GM19395 (cell line): ENCODE measurements around the gene ADAM22.
"Not testable (repeated sequence)": the region's sequence is repeated elsewhere in the genome, so short reads cannot be mapped to it uniquely, and the experiment has no call there.

Experiments
- ATAC-seq: cut with Tn5 transposase; IDR thresholded peaks from one replicate; pipeline ENCODE4 v1.9.1; 2021; ENCODE audit warnings: mild to moderate bottlenecking, moderate library complexity; ENCODE audit not compliant: unreplicated experiment

The ADAM22 gene

GRCh38 chr7:87945926-87946325 is 11.9 kb downstream of the ADAM22 start:
- ATAC-seq: not testable (repeated sequence)

- ATAC-seq: no peak
Measured at GRCh38 chr7:87948371-87948770, 14.3 kb downstream of the ADAM22 start.

GRCh38 chr7:87959336-87959735 is 25.3 kb downstream of the ADAM22 start:
- no peak for ATAC-seq

- no peak for ATAC-seq
Measured at GRCh38 chr7:87960239-87960638, 26.2 kb downstream of the ADAM22 start.

- no peak for ATAC-seq
Measured at GRCh38 chr7:87961754-87962153, 27.7 kb downstream of the ADAM22 start.

- no peak for ATAC-seq
Measured at GRCh38 chr7:87966271-87966670, 32.2 kb downstream of the ADAM22 start.

- ATAC-seq: no peak
Measured at GRCh38 chr7:87968021-87968420, 34.0 kb downstream of the ADAM22 start.

- ATAC-seq: no peak
Measured at GRCh38 chr7:87982116-87982515, 48.1 kb downstream of the ADAM22 start.

- ATAC-seq: no peak
Measured at GRCh38 chr7:87984088-87984487, 50.0 kb downstream of the ADAM22 start.

- no peak for ATAC-seq
Measured at GRCh38 chr7:87993269-87993668, 59.2 kb downstream of the ADAM22 start.

GRCh38 chr7:87999261-87999660 is 65.2 kb downstream of the ADAM22 start:
- no peak for ATAC-seq

GRCh38 chr7:88001744-88002530 is 67.9 kb downstream of the ADAM22 start:
- ATAC-seq: no peak

GRCh38 chr7:88002617-88003016 is 68.6 kb downstream of the ADAM22 start:
- ATAC-seq: no peak

- no peak for ATAC-seq
Measured at GRCh38 chr7:88003581-88003980, 69.5 kb downstream of the ADAM22 start.

- ATAC-seq: no peak
Measured at GRCh38 chr7:88005191-88005590, 71.1 kb downstream of the ADAM22 start.

GRCh38 chr7:88009651-88010050 is 75.6 kb downstream of the ADAM22 start:
- no peak for ATAC-seq

- ATAC-seq: no peak
Measured at GRCh38 chr7:88012086-88012485, 78.0 kb downstream of the ADAM22 start.

GRCh38 chr7:88013981-88014380 is 79.9 kb downstream of the ADAM22 start:
- no peak for ATAC-seq

- ATAC-seq: no peak
Measured at GRCh38 chr7:88014581-88014980, 80.5 kb downstream of the ADAM22 start.

GRCh38 chr7:88015309-88015708 is 81.3 kb downstream of the ADAM22 start:
- ATAC-seq: no peak

GRCh38 chr7:88018501-88018900 is 84.5 kb downstream of the ADAM22 start:
- no peak for ATAC-seq

GRCh38 chr7:88020953-88021665 is 87.1 kb downstream of the ADAM22 start:
- no peak for ATAC-seq
